Effector memory CD8-positive, alpha-beta T cell (primary cell): ENCODE data around the gene SLC26A4.

Source experiments
- ATAC-seq: fragments of 150-1000 bp; cut with Tn5 transposase; replicated peaks from 2 replicates; pipeline ENCODE4 v1.10.0; 2021; ENCODE audit warnings: mild to moderate bottlenecking, moderate library complexity
- DNase-seq, 3 experiments: peaks; one replicate each; pipeline ENCODE4 v3.0.0; 2021
- H3K27ac Mint-ChIP-seq, 2 donors: one replicate each; pipeline ENCODE4 v1.8.0; 2022; ENCODE audit warnings: mild to moderate bottlenecking in 2 of 2, mixed read lengths in 2 of 2, moderate library complexity in 2 of 2
- H3K27me3 Mint-ChIP-seq, 2 donors: one replicate each; pipeline ENCODE4 v1.8.0; 2022; ENCODE audit warnings: mixed read lengths in 2 of 2
- H3K36me3 Mint-ChIP-seq: one replicate; pipeline ENCODE4 v1.8.0; 2022; ENCODE audit warnings: mild to moderate bottlenecking, moderate library complexity, mixed read lengths; ENCODE audit not compliant: insufficient read depth
- H3K4me1 Mint-ChIP-seq, 2 donors: one replicate each; pipeline ENCODE4 v1.8.0; 2022; ENCODE audit warnings: low read depth in 2 of 2, mixed read lengths in 2 of 2
- H3K4me3 Mint-ChIP-seq, 2 donors: one replicate each; pipeline ENCODE4 v1.8.0; 2022; ENCODE audit warnings: mild to moderate bottlenecking in 2 of 2, mixed read lengths in 2 of 2, moderate library complexity in 2 of 2
- H3K9me3 Mint-ChIP-seq, 2 donors: one replicate each; pipeline ENCODE4 v1.8.0; 2022; ENCODE audit warnings: mixed read lengths in 2 of 2

SLC26A4 gene

GRCh38 chr7:107692501-107692900 lies 31.9 kb downstream of the SLC26A4 start:
- no peak for DNase-seq
- Mint-ChIP-seq H3K4me1 (no peaks in the 10 kb centered on the region), H3K9me3 (no peaks in the 10 kb centered on the region), H3K4me3 (no peak overlapping the region), H3K27ac (no peak overlapping the region), H3K36me3 (no peaks in the 10 kb centered on the region), H3K27me3 (peaks cover 20 to 45% of the 10 kb centered on the region in 2 donors)
- no peak for ATAC-seq

DNA sequence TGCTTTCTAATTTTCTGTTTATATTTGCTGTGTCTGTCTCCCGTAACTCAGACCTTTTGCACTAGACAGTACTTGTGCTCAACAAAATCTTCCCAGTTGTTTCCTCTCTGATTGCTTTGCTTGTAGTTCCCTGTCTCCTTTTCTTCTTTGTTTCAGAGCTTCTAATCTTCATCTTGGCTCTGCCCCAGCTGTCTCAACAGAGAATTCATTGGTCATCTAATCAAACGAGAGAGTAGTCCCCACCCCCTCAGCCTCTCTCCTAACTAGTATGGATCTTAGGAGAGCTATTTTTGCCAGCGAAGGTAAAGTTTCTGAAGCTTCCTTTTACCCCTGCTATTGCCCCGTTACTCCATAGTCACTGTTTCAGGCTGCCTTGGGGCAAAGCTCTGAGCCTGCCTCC lies 32.8 kb downstream of the SLC26A4 start:
- ATAC-seq (no peak), DNase-seq (no peak)
- no peak overlapping the region for H3K4me3 Mint-ChIP-seq
- no peaks in the 10 kb centered on the region for H3K9me3 Mint-ChIP-seq
- H3K4me1 Mint-ChIP-seq: no peaks in the 10 kb centered on the region
- peaks cover 20 to 41% of the 10 kb centered on the region in 2 donors for H3K27me3 Mint-ChIP-seq
- no peak overlapping the region for H3K27ac Mint-ChIP-seq
- no peaks in the 10 kb centered on the region for H3K36me3 Mint-ChIP-seq

DNA sequence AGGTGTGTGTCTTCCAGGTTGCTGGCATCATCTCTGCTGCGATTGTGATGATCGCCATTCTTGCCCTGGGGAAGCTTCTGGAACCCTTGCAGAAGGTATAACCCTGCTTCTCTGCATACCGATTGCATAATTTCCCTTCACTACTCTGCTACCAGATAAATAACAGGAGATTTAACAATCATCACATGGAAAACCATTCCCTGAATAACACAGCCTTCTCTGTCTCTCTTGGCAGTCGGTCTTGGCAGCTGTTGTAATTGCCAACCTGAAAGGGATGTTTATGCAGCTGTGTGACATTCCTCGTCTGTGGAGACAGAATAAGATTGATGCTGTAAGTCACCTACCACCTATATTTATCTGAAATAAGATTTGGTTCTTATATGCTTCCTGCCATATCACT lies 33.8 kb downstream of the SLC26A4 start:
- ATAC-seq (no peak), DNase-seq (no peak)
- Mint-ChIP-seq H3K9me3 (no peaks in the 10 kb centered on the region), H3K36me3 (no peaks in the 10 kb centered on the region), H3K27me3 (peaks cover 20 to 41% of the 10 kb centered on the region in 2 donors), H3K4me3 (no peak overlapping the region), H3K4me1 (no peaks in the 10 kb centered on the region), H3K27ac (no peak overlapping the region)

GRCh38 chr7:107696330-107696946 lies 35.8 kb downstream of the SLC26A4 start:
- Mint-ChIP-seq H3K27ac (no peak overlapping the region), H3K27me3 (peaks cover 29 to 47% of the 10 kb centered on the region in 2 donors)
- ATAC-seq: no peak

GRCh38 chr7:107697321-107698049 lies 36.9 kb downstream of the SLC26A4 start:
- no peaks in the 10 kb centered on the region for H3K4me1 Mint-ChIP-seq
- DNase-seq (no peak), ATAC-seq (no peak)
- peaks cover 25 to 50% of the 10 kb centered on the region in 2 donors for H3K27me3 Mint-ChIP-seq
- H3K4me3 Mint-ChIP-seq: no peak overlapping the region
- no peaks in the 10 kb centered on the region for H3K36me3 Mint-ChIP-seq
- no peaks in the 10 kb centered on the region for H3K9me3 Mint-ChIP-seq
- no peak overlapping the region for H3K27ac Mint-ChIP-seq

More at GRCh38 chr7:107696330-107696946, 35.8 kb downstream of the SLC26A4 start:
- H3K9me3 Mint-ChIP-seq: no peaks in the 10 kb centered on the region
- H3K4me1 Mint-ChIP-seq: no peaks in the 10 kb centered on the region
- no peak for DNase-seq
- no peak overlapping the region for H3K4me3 Mint-ChIP-seq
- no peaks in the 10 kb centered on the region for H3K36me3 Mint-ChIP-seq

- H3K27ac Mint-ChIP-seq: no peak overlapping the region
Measured at GRCh38 chr7:107700570-107700969, 39.9 kb downstream of the SLC26A4 start.

DNA sequence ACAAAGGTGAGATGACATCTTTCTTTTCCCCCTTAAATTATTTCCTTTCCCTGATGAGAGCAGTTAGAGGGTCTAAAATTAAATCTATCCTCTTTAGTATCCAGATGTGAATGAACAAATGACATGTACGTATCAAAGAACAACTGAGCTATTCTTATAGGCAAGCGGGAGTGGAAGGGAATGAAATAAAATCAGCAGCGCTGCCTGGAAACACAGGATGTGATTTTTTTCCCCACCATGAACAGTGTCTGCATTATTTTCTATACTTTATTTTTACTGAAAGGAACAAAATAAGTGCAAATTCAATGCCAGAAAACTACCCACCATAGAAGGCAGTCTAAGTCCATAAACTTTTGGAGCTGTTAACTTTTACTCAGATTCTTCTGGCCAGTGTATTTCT lies 40.6 kb downstream of the SLC26A4 start:
- H3K4me1 Mint-ChIP-seq: no peaks in the 10 kb centered on the region
- H3K27me3 Mint-ChIP-seq: peaks cover 13 to 22% of the 10 kb centered on the region in 2 donors
- H3K4me3 Mint-ChIP-seq: no peak overlapping the region
- no peak for DNase-seq
- no peaks in the 10 kb centered on the region for H3K36me3 Mint-ChIP-seq
- no peaks in the 10 kb centered on the region for H3K9me3 Mint-ChIP-seq
- no peak for ATAC-seq
- no peak overlapping the region for H3K27ac Mint-ChIP-seq

More at GRCh38 chr7:107700570-107700969, 39.9 kb downstream of the SLC26A4 start:
- ATAC-seq (no peak), DNase-seq (no peak)
- H3K36me3 Mint-ChIP-seq: no peaks in the 10 kb centered on the region
- H3K4me1 Mint-ChIP-seq: no peaks in the 10 kb centered on the region
- H3K27me3 Mint-ChIP-seq: peaks cover 13 to 22% of the 10 kb centered on the region in 2 donors
- H3K9me3 Mint-ChIP-seq: no peaks in the 10 kb centered on the region
- H3K4me3 Mint-ChIP-seq: no peak overlapping the region

DNA sequence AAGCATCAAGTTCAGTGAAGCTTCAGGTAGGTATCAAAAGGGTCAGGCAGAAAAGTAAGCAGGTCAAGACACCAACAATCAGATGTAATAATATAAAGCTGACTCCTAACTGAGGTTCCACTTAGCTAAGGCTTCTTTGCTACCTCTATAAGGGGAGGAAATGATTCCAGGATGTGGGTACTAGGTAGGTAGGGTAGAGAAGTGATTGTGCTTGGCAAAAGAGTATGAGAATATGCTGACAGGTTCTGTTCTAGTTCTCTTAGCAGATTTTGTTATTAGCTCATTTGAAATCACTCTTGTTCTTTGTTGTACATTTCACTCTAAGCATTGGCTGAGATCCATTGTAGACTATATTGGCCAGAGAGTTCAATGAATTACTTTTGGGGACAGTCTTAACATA lies 42.6 kb downstream of the SLC26A4 start:
- H3K4me3 Mint-ChIP-seq: no peak overlapping the region
- no peak for DNase-seq
- H3K9me3 Mint-ChIP-seq: no peaks in the 10 kb centered on the region
- H3K27ac Mint-ChIP-seq: peak overlapping the region in 1 of 2 donors; percentile 14
- H3K27me3 Mint-ChIP-seq: peaks cover 13 to 22% of the 10 kb centered on the region in 2 donors
- no peaks in the 10 kb centered on the region for H3K4me1 Mint-ChIP-seq
- H3K36me3 Mint-ChIP-seq: no peaks in the 10 kb centered on the region
- ATAC-seq: no peak

DNA sequence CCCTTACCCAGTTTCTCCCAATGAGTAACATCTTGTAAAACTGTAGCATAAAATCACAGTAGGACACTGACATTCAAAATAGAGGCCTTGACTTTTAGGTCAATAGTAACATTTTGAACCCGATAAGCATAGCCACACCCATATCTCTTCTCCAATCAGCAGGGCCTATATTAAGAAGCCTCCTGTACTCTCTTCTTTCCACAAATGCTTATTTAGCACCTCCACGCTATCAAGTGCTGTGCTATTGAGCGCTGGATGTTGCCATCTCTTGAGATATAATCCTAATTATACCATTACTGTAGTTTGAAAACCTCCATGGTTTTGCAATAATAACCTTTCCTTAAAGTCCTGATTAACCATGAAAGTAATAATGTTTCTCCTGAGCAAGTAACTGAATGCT lies 43.2 kb downstream of the SLC26A4 start:
- Mint-ChIP-seq H3K4me1 (no peaks in the 10 kb centered on the region), H3K27ac (no peak overlapping the region), H3K9me3 (no peaks in the 10 kb centered on the region), H3K4me3 (no peak overlapping the region), H3K27me3 (peaks cover 13 to 22% of the 10 kb centered on the region in 2 donors), H3K36me3 (no peaks in the 10 kb centered on the region)
- DNase-seq (no peak), ATAC-seq (no peak)

GRCh38 chr7:107708956-107709355 lies 48.3 kb downstream of the SLC26A4 start:
- no peaks in the 10 kb centered on the region for H3K36me3 Mint-ChIP-seq
- ATAC-seq (no peak), DNase-seq (no peak)
- no peaks in the 10 kb centered on the region for H3K4me1 Mint-ChIP-seq
- H3K27me3 Mint-ChIP-seq: peaks cover 9 to 13% of the 10 kb centered on the region in 2 donors
- H3K27ac Mint-ChIP-seq: no peak overlapping the region
- H3K9me3 Mint-ChIP-seq: no peaks in the 10 kb centered on the region
- H3K4me3 Mint-ChIP-seq: no peak overlapping the region

- Mint-ChIP-seq H3K4me3 (no peak overlapping the region), H3K27me3 (peaks cover 9 to 13% of the 10 kb centered on the region in 2 donors), H3K36me3 (no peaks in the 10 kb centered on the region), H3K9me3 (no peaks in the 10 kb centered on the region), H3K4me1 (no peaks in the 10 kb centered on the region), H3K27ac (no peak overlapping the region)
- DNase-seq: no peak
- ATAC-seq: no peak
Measured at GRCh38 chr7:107711301-107711700, 50.7 kb downstream of the SLC26A4 start.

DNA sequence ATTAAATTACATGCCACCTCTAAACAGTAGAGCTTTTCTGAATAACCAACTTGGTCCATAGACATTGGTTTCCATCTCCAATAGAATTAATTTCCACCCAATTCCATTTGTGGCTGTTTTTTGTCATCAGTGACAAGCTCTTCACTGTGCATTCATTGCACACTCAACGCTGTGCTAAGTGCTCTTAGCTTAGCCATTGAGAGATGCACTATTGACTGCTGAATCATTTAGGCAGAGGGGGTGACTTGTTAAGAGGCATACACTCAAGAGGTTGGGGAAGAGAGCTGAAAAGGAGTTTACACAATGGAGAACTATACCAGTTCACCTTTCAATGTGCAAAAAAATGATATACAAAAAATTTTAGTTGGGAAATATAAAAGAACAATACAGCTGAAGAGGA lies 51.4 kb downstream of the SLC26A4 start:
- Mint-ChIP-seq H3K36me3 (no peaks in the 10 kb centered on the region), H3K9me3 (no peaks in the 10 kb centered on the region), H3K4me3 (no peak overlapping the region), H3K27ac (no peak overlapping the region), H3K4me1 (no peaks in the 10 kb centered on the region), H3K27me3 (peaks cover 9 to 13% of the 10 kb centered on the region in 2 donors)
- ATAC-seq (no peak), DNase-seq (no peak)

DNA sequence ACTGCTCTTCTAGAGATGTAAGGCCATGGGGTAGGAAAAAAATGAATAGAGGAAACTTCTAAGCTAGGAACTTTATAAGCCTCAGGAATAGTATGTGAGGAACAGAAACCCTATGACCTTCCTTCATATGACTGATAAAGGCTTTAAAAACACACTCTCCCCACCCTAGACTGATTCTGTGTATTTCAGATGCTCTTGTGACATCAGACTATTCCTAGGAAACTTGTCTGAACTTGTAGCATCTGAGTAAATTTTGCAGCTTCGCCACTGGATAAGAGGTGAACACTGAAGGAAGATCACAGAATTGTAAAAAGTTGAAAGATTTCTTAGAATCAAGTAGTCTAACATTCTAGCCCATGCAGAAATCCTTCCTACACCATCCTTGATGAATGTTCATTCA lies 52.3 kb downstream of the SLC26A4 start:
- Mint-ChIP-seq H3K4me1 (no peaks in the 10 kb centered on the region), H3K27ac (no peak overlapping the region), H3K9me3 (no peaks in the 10 kb centered on the region), H3K36me3 (no peaks in the 10 kb centered on the region), H3K4me3 (no peak overlapping the region), H3K27me3 (peaks cover 9 to 13% of the 10 kb centered on the region in 2 donors)
- DNase-seq (no peak), ATAC-seq (no peak)

DNA sequence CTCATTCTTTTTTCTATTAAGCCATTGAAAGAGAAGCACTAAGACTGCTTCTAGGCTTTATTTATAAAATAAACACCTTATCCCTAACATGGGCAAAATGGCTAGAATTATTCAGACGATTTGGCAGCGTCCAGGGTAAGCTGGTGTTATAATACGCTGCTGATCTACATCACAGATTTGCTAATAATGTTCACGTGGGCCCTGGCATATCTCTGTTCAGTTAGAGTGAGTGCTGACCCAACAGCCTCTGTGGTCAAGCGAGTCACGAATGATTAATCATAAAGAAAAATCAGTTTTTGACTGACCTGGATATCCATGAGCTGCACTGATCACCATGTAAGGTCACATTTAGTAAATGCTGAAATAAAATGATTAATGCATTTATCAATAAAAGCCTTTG lies 54.9 kb downstream of the SLC26A4 start:
- no peak overlapping the region for H3K27ac Mint-ChIP-seq
- H3K4me3 Mint-ChIP-seq: no peak overlapping the region
- no peaks in the 10 kb centered on the region for H3K36me3 Mint-ChIP-seq
- no peaks in the 10 kb centered on the region for H3K4me1 Mint-ChIP-seq
- no peaks in the 10 kb centered on the region for H3K9me3 Mint-ChIP-seq
- ATAC-seq (no peak), DNase-seq (no peak)
- H3K27me3 Mint-ChIP-seq: peaks cover 9 to 25% of the 10 kb centered on the region in 2 donors
